Kidney capillary endothelial cell (primary cell): ENCODE results near the gene ERMAP.
A peak's percentile ranks its signal among the peaks of the same experiment; 100 is the strongest.
"Not testable (repeated sequence)": the region's sequence is repeated elsewhere in the genome, so short reads cannot be mapped to it uniquely, and the experiment has no call there.

ENCODE experiments used
- DNase-seq: peaks from one replicate; pipeline ENCODE4 v3.0.0-alpha.2; 2018; ENCODE audit warnings: low spot score

The ERMAP gene

DNA sequence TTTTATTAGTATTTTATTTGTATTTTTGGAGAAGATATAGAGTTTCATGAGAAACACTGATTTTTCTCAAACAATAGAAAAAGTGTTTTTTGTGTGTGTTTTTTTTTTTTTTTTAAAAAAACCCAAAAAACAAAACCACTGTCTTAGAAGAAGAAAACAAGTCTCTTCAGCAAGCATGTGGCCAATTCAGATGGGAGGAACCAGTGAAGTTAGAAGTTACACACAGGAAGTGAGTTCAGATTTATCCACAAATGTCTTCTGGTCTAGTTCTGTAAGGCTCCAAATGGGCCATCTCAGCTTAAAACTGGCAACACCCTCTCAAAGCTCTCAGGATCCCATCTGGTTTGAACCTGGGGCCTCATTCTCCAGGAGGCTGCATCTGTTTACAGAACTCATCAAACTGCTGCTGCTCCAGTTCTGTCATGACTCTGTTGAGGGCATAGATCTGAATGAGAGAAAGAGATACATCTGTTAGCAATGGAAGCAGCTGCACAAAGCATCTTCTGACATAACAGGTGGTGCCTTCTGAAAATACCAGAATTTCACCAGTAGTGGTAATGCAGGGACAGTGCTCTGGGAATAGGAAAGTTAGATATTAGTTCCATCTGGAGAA, 9.8 kb upstream of the ERMAP start:
- DNase-seq, result no peak

DNA sequence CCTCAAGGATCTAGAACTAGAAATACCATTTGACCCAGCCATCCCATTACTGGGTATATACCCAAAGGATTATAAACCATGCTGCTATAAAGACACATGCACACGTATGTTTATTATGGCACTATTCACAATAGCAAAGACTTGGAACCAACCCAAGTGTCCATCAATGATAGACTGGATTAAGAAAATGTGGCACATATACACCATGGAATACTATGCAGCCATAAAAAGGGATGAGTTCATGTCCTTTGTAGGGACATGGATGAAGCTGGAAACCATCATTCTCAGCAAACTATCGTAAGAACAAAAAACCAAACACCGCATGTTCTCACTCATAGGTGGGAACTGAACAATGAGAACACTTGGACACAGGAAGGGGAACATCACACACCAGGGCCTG, 2.1 kb upstream of the ERMAP start:
- DNase-seq, result not testable (repeated sequence)

DNA sequence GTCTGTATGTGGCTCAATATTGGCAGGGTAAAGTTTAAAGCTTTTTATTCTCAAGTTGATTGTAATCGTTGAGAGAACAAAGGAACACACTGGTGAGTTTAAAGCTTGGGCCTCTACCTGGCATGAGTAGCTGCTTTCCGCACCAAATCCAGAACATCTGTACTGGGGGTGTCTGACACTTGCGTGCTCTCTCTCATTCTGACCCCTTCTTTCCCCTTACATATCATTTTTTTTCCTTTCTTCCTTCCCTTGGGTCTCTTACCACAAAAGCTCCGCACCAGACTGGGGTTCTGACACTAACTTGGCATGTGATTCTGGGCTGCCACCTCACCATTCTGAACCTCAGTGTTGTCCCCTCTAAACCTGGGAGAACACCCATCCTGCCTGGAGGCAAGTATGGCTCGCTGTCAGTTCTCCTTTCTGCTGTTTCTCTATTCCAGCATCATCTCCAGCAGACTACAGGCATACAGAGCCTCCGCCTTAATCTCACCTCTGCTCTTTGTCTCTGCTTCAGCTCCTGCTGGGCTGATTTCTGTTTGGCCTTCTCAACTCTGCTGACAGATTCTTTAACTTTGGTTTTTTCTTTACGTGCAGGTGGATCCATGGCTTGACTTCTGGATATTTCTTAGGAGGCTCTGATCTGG, 859 bp upstream of the ERMAP start:
- peak; percentile 10 for DNase-seq

DNA sequence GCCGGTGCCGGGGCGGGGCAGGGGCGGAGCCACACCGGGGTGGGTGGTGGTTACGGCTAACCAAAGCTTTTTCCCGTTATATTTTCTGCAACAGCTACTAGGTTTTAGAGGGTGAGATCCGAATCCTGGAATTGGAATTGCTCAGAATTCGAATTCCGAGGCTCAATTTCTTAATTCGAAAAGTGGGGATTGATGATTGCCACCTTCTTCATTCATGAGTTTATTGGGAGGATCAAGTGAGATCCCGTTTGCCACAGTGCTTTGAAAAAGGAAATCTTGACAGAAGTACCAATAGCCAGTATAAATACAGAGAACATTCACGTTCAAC, 482 bp downstream of the ERMAP start:
- DNase-seq, result no peak

DNA sequence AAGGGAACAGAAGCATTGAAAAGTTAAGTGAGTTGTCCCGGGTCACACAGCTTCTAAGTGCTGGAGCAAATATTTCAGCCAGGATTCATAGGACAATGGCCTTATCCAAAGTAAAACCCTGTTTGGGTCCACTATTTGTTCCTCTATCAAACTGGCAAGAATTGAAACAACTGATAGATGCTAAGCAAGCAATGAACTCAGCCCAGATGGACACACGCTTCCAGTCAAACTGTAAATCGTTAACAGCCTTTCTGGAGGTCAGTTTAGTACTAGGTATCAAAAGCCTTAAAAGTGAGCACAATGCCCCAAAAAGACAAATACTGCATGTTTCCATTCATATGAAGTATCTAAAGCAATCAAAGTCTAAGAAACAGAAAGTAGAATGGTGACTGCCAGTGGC, 1.1 kb downstream of the ERMAP start:
- no peak for DNase-seq

DNA sequence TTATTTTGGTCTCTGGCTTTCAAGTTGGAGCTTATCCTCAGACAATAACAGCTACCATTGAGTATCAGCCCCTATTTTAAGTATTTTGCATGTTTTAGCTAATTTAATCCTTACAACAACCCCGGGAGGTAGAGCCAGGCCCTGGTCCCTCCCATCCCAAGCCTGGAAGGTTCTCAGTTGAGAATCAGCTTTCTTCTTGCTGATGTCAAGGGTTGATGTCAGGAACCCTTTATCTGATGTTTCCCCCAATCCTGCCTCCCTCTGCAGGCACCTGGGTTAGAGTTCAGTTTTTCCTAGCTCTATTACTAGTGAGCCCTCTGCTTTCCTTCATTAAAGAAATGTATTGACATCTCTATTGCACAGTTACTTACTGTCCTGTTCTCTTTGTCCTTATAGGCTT, 3.9 kb downstream of the ERMAP start:
- DNase-seq, result no peak

DNA sequence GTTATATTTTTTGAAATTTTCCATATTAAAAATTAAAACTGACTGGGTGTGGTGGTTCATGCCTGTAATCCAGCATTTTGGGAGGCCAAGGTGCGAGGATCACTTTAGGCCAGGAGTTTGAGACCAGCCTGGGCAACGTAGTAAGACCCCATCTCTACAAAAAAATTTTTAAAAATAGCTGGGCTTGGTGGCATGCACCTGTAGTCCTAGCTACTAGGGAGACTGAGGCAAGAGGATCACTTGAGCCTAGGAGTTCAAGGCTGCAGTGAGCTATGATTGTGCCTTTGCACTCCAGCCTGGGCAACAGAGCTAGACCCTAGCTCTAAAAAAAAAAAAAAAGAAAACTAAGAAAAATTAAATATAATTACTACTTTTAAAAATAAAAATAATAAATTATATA, 4.8 kb downstream of the ERMAP start:
- no peak for DNase-seq

DNA sequence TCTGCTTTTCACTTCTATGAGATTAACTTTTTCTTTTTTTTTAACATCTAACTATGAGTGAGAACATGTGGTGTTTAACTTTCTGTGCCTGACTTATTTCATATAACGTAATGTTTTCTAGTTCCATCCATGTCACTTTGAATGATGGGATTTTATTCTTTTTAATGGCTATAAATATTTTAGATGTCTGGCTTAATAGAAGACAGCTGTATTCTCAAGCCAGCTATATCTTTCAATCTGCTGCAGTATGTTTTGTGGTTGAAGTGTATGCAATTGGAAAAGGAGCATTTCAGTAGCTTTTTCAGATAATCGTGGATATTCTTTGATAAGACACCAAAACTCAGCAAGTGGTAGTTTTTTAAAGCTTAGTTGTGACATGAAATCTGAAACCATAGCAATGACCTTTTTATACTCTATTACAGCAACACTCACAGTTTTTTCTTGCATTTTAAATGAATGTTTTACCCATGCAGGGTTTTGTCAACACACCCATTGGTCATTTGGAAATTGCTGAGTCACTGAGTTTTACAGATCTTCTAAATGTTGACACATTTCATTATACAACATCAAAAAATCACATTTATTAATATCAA, 6.0 kb downstream of the ERMAP start:
- DNase-seq, result no peak

DNA sequence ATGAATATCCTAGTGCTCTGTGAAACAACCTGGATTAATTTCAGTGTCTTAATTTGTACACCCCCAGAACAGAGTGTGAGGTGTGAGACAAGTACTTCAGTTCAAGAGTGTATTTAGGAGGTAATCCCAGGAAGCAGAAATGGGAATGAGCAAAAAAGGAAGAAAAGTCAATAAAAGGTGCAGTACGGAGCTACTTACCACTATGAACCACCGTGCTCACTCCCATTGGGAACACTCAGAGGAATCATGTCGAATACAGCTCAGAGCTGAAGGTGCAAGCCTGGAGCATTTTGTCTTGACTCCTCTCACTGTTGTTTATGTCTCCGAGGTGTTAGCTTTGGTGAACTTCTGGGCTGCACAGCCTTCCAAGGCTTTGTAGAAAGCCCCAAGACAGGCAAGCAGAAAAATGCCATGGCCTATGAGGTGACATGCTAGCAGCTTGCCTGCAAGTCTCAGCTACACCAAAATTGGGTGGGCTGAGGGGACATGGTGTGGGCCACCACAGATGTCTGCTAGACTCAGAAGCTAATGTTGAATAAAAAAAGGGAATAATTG, 7.6 kb downstream of the ERMAP start:
- DNase-seq, result no peak

DNA sequence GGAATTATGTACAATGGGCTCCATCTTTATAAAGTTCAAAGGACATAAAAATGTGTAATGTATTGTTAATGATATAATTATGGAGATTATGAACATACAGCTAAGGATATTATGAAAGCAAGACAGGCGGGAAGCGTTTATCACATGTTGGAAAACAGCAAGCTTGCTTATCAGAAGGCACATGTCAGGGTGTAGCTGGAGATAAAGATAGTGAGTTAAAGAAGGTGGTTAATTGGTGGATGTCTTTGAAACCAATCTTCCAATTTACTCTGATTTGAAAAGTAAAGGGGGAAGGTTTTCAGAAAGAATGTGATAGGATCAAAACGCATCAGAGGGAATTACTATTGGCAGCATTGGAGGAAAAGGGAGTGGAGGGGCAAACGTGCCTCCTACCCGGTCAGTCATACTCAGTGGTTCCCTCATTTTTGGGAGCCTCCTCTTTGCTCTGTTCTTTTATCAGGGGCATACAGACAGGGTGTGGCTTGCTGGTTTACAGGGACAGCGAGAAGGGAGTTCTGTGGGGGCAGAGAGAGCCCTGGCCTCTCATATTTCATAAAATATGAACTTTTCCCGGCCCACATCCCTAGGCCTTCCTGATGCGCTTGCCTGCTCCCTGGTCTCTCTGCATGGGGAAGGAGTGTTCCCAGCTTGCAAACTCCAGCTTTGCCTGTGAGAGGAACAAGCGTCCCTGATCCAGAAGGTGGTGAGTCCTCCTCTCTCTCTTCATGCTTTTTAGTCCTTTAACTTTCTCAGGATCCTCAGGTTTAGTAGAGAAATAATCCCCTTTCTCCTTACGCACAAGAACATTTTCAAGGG, 8.3 kb downstream of the ERMAP start:
- no peak for DNase-seq

DNA sequence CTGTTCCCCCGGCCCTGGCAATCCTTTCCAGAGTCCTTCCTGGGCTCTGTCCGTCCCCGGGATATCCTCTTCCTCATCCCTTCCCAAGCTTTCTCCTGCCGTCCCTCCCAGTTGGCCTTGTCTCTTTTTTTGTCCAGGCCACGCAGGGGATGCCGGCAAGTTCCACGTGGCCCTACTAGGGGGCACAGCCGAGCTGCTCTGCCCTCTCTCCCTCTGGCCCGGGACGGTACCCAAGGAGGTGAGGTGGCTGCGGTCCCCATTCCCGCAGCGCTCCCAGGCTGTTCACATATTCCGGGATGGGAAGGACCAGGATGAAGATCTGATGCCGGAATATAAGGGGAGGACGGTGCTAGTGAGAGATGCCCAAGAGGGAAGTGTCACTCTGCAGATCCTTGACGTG, 13.7 kb downstream of the ERMAP start:
- DNase-seq, result no peak

DNA sequence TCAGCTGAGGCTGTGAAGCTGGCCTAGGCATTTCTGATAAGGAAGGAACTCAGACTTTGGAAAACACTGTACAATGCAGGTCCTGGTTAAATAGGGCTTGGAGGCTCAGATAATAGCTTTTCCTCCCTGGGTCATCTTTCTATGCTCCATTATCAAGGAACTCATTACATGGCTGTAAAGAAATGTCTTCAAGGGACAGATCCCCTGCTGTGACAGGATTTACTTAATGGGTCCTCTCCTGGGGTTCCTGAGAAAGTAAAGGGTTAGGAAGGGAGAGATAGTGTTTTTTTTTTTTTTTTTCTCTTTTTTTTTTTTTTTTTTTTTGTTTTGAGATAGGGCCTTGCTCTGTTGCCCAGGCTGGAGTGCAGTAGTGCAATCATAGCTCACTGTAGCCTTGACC, 14.4 kb downstream of the ERMAP start:
- DNase-seq, result no peak

DNA sequence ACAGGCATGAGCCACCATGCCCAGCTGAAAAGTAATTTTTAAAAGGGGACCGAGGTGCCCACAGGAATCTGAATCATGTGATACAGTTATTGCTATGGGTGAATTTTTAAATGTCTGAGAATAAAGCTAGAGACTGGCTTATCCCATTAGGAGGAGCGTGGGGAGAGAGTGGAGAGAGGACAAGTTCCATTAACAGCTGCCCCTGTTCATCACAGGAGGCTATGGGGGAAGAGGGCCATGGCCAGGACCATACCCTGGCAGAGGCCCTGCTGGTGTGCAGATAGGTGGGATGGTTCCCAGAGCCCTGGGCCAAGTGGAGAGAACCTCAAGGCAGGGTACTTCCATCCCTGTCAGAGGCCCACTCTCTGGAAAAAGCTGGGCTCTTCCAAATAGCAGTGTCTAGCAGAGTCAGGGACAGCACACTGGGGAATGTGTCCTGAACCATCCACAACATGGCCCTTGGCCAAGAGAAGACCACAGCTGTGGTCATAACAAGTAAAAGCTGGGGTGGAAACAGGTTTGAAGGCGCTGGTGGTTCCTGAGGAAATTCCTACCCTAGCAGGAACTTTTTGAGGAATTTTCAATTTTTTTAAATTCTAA, 15.8 kb downstream of the ERMAP start:
- no peak for DNase-seq

DNA sequence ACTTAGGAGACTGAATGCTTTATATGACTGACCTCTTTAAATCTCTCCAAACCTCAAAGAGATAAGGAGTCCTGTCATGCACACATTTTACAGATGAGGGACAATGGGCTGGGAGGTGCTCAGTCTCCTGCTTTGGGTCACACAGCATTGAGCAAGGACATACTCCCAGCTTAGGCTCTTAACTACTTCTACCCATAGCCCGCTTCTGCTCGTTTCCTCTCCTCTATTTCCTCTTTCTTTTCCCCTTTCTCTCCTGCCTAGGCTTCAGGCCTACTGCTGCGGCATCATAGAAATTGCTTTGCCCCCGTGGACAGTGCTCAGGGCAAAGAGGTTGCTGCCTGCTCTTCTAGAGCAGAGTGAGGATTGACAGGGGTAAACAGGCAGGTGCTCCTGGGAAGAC, 17.1 kb downstream of the ERMAP start:
- no peak for DNase-seq

DNA sequence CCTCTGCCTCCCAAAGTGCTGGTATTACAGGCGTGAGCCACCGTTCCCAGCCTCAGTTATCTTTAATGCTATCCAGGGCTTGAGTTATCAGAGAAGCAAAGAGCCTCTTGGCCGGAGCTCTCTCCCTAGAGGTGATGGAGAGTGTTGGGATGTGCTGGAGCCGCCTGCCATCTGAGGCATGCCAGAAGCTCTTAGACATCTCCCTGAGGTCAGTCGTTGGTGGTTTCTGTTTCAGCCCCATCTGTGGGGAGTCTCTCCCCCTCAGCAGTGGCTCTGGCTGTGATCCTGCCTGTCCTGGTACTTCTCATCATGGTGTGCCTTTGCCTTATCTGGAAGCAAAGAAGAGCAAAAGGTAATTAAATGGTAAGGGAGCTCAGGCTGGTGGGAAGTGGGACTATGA, 17.9 kb downstream of the ERMAP start:
- DNase-seq, result no peak

DNA sequence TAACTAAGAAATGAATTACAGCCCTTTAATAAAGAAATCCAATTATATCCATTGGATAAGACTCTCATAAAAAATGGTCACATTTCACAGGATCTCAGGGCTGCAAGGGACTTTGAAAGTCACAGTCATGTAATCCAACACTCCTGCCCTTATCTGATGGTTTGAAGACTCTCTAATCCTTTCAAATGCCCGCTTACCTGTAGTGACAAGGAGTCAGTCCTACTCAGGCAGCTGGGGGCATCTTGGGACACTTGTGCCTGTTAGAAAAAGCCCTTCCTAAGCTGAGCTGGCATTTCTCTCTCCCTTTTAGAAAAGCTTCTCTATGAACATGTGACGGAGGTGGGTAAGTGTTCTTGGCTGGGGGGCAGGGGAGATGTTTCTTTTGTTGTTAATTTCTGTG, 18.5 kb downstream of the ERMAP start:
- DNase-seq, result no peak

DNA sequence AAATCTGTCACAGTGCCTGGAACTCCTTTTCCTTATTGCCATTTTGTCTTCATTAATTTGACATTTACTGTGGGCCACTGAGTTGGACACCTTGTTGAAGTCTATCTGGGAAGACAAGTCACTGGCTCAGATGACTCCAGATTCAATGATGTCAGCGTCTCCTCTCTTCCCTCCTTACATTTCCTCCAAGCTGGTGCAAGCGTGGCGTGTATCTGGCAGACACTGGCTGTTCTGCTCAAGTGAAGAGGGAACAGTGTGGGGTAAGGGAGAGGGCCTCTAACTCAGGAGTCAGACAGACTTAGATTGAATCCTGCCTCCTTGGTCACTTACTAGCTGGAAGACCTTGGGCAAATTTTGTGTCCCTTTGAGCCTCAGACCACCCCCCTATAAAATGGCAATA, 20.8 kb downstream of the ERMAP start:
- no peak for DNase-seq

DNA sequence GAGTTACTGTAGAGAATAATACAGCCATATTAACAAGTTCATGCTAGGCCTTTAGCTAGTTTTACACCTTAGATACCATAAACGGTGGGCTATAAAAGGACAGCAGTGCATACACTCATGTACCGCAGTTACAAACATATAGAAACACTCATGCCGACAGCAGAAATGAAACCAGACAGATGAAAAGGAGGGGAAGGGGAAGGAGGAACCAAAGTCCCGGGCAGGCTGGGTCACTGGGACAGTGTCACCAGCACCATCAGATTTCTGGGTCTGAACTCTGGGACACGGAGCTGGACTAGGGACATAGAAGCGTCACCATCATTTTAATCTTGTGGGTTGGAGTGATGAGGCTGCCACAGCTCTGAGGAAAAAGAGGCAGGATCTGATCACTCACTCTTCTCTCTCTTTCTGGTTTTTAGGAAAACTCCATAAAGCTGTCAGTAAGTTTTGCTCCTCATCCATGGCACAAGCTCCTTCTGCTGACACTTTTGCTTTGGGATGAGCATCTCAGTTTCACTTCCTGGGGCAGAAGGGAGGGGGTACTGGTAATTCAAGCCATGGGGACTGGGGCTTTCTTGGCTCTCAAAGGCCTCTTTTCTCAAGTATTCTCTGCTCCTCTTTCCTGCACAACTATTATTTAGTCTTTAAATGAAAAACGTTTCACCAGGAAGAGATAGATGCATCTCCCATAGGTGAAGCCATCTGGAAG, 21.7 kb downstream of the ERMAP start:
- no peak for DNase-seq

DNA sequence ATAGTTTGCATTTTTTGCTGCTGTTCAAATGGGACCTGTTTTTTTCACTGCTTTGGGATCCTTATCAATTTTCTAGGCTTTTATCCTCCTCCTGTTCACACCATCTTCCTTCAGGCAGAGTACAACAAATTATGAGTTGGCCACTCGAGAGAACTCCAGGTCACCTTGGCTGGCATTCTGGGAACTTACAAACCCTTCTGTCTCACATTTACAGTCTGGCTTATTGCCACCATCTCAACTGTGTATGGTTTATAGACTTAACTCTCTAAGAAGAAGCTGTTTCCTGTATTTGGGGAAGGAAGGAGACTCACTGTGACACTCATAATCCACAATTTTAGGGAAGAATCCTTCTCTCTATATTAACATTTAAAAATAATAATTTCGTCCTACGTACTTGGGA, 24.1 kb downstream of the ERMAP start:
- no peak for DNase-seq

DNA sequence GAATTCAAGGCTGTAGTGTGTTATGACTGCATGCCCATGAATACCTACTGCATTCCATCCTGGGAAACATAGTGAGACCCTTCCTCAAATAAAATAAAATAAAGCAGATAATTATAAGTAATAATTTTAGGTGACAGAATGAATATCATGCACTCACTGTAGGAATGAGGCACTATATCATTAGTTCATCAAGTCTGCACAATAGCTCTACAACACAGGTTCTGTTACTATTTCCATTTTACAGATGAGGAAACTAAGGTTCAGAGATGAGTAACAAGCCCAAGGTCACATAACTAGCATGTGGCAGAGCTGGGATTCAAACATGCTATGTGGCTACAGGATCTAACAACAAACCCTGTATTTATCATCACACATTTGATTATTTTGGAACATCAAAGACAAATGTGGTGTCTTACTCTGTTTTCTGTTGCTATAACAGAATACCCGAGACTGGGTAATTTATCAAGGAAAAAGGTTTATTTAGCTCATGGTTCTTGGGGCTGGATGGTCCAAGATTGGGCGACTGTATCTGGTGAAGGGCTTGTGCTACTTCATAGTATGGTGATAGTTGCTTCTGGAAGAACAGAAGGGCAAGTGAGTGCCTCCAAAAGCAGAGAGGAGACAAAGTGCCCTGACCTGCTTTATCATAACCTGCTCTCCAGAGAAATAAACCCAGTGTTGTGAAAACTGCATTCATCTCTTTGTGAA, 24.7 kb downstream of the ERMAP start:
- no peak for DNase-seq

DNA sequence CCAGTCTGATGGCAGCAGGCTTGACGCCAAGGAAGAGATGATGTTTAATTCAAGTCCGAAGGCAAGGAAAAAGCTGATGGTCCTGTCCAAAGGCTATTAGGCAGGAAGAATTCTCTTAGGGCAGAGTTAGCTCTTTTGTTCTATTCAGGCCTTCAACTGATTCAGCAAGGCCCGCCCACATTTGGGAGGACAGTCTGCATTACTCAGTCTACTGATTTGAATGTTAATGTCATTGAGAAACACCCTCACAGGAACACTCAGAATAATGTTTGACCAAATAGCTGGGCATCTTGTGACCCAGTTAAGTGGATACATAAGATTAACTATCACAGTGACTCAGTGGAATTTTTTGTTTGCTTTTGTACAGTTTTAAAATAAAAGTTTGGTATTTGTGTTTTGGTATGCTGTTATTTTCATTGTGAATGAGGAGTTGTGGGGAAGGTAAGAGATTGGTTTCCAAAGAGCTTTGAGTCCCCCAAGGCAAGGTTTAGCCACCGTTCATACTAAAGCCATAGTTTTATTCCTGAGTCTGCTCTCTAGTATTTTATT, 27.7 kb downstream of the ERMAP start:
- DNase-seq, result no peak
